ENCODE measurements around the gene CAMK2B. TPM values are rescaled to one million over a fixed set of nuclear protein-coding genes. Genes with fewer than 3 reads are reported as not detected.

The CAMK2B gene
- total RNA-seq, 1 donor from 2014 or later, result 3.2 TPM

GRCh38 chr7:44320794-44321371 lies 4.5 kb downstream of the CAMK2B start:
- no peak for DNase-seq (ENCODE audit: low spot score in 2 of 2)
- intact Hi-C loops (cut with DNase I), result no loop called here
- no peak overlapping the region for H3K27ac ChIP-seq

DNA sequence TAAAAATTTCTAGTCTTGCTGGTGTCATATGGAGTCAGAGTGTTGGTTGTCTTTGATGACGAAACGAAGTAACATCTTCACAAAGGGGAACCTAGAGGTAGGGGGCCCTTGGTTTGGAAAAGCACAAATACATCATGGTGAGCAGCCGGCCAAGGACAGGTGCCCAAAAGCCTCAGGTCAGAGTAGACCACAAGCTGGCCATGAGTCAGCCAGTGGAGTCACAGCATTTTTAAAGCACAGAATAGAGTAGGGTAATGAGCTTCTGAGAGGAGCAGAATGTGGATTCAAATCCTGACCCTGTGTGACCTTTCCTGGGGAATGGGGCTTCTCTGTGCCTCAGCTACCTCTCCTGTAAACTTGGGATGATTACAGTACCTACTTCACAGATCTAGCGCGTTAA lies 5.3 kb downstream of the CAMK2B start:
- Histone ChIP-seq H3K4me3 (no peak overlapping the region), H3K36me3 (no peaks in the 10 kb centered on the region), H3K27me3 (no peaks in the 10 kb centered on the region), H3K4me1 (no peaks in the 10 kb centered on the region), H3K27ac (no peak overlapping the region), H3K9me3 (peaks cover 0 to 4% of the 10 kb centered on the region in 2 donors)
- intact Hi-C loops (cut with DNase I), result no loop called here
- no peak for DNase-seq (ENCODE audit: low spot score in 2 of 2)
- TF ChIP-seq, protein P1, sequence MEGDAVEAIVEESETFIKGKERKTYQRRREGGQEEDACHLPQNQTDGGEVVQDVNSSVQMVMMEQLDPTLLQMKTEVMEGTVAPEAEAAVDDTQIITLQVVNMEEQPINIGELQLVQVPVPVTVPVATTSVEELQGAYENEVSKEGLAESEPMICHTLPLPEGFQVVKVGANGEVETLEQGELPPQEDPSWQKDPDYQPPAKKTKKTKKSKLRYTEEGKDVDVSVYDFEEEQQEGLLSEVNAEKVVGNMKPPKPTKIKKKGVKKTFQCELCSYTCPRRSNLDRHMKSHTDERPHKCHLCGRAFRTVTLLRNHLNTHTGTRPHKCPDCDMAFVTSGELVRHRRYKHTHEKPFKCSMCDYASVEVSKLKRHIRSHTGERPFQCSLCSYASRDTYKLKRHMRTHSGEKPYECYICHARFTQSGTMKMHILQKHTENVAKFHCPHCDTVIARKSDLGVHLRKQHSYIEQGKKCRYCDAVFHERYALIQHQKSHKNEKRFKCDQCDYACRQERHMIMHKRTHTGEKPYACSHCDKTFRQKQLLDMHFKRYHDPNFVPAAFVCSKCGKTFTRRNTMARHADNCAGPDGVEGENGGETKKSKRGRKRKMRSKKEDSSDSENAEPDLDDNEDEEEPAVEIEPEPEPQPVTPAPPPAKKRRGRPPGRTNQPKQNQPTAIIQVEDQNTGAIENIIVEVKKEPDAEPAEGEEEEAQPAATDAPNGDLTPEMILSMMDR (IDR thresholded peaks at IDR 0.05), result no peak

More at GRCh38 chr7:44320794-44321371, 4.5 kb downstream of the CAMK2B start:
- no peaks in the 10 kb centered on the region for H3K36me3 ChIP-seq
- H3K27me3 ChIP-seq, result no peaks in the 10 kb centered on the region
- TF ChIP-seq, protein P1 (IDR thresholded peaks at IDR 0.05), result no peak
- H3K4me3 ChIP-seq, result no peak overlapping the region
- H3K4me1 ChIP-seq, result peaks cover 0 to 3% of the 10 kb centered on the region in 2 donors
- H3K9me3 ChIP-seq, result no peaks in the 10 kb centered on the region

DNA sequence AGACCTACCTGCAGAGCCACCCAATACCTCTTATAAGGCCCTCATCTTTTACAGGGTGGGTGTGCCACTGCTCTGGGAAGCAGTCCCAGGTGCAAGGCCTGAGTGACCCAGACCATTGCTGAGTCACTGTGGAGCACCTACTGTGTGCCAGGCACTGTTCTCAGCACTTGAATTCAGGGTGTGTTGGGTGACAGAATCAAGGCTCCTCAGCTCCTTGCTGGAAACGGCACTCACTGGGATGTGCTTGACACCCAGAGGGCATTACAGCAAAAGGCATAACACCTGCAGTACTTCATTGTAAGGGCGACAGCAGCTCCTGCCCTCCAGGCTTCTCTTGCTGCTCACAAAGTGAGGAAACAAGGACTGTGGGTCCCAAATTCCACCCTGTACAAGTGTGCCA lies 7.1 kb downstream of the CAMK2B start:
- DNase-seq (ENCODE audit: low spot score in 2 of 2), result no peak
- intact Hi-C loops (cut with DNase I), result no loop called here
- Histone ChIP-seq H3K27ac (no peak overlapping the region), H3K4me3 (no peak overlapping the region), H3K36me3 (no peaks in the 10 kb centered on the region), H3K4me1 (no peaks in the 10 kb centered on the region), H3K27me3 (no peaks in the 10 kb centered on the region), H3K9me3 (peaks cover 0 to 4% of the 10 kb centered on the region in 2 donors)
- TF ChIP-seq, protein P1 (IDR thresholded peaks at IDR 0.05), result no peak

DNA sequence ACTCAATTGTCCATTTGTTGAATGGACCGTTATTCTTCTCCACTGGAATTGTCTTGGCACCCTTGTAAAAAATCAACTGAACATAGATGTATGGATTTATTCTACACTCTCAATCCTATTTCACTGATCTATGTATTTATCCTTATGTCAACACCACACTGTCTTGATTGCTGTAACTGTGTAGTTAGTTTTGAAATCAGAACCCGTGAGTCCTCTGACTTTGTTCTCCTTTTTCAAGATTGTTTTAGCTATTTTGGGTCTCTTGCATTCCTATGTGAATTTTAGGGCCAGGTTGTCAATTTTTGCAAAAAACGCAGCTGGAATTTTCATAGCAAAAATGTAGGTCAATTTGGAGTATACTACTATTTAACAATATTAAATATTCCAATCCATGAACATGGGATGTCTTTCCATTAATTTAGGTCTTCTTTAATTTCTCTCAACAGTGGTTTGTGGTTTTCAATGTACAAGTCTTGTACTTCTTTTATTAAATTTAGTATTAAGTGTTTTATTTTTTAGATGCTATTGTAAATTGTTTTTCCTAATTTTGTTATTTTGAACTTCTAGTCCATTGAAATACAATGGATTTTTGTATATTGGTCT lies 10.0 kb downstream of the CAMK2B start:
- Histone ChIP-seq H3K4me1 (no peaks in the 10 kb centered on the region), H3K4me3 (no peak overlapping the region), H3K36me3 (no peaks in the 10 kb centered on the region), H3K27ac (no peak overlapping the region), H3K27me3 (no peaks in the 10 kb centered on the region), H3K9me3 (peaks cover 0 to 4% of the 10 kb centered on the region in 2 donors)
- intact Hi-C loops (cut with DNase I), result no loop called here
- DNase-seq (ENCODE audit: low spot score in 2 of 2), result no peak
- TF ChIP-seq, protein P1 (IDR thresholded peaks at IDR 0.05), result no peak

DNA sequence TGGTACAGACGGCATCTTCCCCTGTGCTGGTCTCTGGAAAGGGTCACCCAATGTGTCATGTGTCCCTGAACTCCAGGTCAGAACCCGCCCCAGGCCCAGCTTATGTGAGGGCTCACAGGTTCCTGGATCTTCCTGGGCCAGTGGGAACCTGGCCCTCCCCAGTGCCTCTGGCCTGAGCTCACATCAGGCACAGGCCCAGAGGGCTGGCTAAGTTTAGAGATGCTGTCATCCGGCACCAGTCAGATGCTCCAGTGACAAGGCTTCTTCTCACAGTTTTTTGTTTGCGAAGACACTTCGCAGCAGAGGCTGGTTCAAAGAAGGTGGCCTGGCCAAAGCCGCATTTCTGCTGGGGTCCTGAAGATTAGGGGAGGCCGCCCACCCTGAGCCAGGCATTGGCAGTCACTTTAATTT lies 11.8 kb downstream of the CAMK2B start:
- no peaks in the 10 kb centered on the region for H3K36me3 ChIP-seq
- peak in 1 of 2 donors; percentile 51 for DNase-seq (ENCODE audit: low spot score in 2 of 2)
- no peak overlapping the region for H3K27ac ChIP-seq
- no peaks in the 10 kb centered on the region for H3K27me3 ChIP-seq
- H3K4me3 ChIP-seq, result no peak overlapping the region
- H3K9me3 ChIP-seq, result peaks cover 0 to 4% of the 10 kb centered on the region in 2 donors
- TF ChIP-seq, protein P1 (IDR thresholded peaks at IDR 0.05), result no peak
- intact Hi-C loops (cut with DNase I), result no loop called here
- H3K4me1 ChIP-seq, result no peaks in the 10 kb centered on the region
